Stimulated activated CD4-positive, alpha-beta T cell treated with anti-CD3 and anti-CD28 coated beads, Interleukin-12 subunit alpha, Interleukin-12 subunit beta, amount 100 ng/mL, for 24 hours (primary cell): Measurements from ENCODE around the gene TUBB3.
"Not testable (repeated sequence)": the region's sequence is repeated elsewhere in the genome, so short reads cannot be mapped to it uniquely, and the experiment has no call there.

Experiments used
- DNase-seq, 2 experiments: peaks; one replicate each; pipeline ENCODE4 v3.0.0-alpha.2; 2020; ENCODE audit warnings: low read depth in 2 of 2

TUBB3 gene

GRCh38 chr16:89902980-89903379, 20.2 kb upstream of the TUBB3 start:
- DNase-seq, result no peak

GRCh38 chr16:89903908-89904515, 19.1 kb upstream of the TUBB3 start:
- no peak for DNase-seq

DNA sequence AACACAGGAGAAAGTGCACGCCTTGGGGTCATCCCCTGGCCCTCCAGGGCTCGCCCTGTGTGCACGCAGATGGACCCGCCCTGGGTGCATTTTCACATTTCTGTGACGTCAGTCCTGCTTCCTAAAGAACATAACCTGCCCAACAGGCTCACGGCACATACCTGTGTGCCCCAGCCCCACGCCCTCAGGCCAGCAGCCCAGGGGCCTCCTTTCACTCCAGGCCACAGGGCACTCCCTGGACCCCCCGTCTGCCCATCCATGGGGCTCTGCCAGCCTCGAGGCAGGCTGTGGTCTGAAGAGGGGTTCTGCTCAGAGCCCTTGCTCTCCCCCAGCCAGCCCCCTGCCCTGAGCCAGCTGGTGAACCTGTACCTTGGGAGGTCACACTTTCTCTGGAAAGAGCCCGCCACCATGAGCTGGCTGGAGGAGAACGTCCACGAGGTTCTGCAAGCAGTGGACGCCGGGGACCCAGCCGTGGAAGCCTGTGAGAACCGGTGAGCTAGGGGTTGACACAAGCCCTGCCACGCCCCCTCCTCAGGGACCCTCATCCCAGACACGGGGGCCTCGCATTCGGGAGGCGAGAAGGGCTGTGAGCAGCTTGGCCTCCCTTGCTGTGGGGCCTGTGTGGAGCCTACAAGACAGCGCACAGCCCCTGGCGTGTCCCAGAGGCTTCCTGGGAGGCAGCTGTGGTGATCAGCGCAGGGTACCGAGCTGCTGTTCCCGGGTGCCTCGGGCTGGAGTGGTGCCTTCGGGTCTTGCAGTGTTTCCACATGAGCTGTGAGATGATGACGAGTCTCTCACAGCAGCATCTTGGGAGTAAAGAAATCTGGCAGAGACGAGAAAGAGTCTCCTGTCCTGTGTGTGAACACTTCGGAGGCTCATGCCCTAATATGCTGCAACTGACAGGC, 18.3 kb upstream of the TUBB3 start:
- DNase-seq, result no peak

- DNase-seq, result no peak
Observed at GRCh38 chr16:89905511-89906139, 17.5 kb upstream of the TUBB3 start.

DNA sequence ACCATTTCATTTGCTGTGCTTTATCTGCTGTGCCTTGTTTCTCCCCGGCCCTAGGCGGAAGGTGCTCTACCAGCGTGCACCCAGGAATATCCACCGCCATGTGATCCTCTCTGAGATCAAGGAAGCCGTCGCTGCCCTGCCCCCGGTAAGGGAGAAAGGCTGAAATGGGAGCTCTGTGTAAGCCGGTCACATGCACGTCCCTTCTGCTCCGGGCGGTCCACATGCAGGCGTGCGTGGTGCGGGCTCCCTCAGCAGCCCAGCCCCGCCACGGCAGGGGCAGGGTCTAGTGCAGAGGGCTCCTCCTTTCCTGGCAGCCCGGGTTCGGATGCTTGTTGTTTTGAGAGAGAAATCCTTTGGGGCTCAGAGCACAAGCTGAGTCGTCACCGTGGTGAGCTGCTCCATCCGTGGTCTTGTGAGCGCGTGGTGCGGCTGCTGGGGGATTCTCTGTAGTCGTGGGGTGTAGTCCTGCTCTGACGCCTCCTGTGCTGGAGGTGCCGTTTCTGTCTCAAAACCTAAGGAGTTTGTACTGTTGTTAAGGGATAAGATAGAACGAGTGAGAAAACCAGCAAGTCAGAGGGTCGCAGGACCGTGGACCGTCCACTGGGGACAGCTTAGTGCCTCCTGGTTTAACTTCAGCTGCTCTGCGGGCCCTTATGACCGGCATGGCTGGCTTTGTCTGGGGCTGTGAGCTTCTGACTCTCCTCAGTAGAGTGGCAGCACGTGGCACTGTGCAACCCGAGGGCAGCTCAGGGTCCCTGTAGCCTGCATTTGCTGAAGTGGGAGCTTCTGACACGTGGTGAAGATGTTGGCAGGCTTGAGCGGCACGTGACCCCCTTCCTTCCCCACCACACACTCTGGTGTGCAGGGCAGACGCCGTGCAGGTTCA, 16.8 kb upstream of the TUBB3 start:
- DNase-seq, result no peak

DNA sequence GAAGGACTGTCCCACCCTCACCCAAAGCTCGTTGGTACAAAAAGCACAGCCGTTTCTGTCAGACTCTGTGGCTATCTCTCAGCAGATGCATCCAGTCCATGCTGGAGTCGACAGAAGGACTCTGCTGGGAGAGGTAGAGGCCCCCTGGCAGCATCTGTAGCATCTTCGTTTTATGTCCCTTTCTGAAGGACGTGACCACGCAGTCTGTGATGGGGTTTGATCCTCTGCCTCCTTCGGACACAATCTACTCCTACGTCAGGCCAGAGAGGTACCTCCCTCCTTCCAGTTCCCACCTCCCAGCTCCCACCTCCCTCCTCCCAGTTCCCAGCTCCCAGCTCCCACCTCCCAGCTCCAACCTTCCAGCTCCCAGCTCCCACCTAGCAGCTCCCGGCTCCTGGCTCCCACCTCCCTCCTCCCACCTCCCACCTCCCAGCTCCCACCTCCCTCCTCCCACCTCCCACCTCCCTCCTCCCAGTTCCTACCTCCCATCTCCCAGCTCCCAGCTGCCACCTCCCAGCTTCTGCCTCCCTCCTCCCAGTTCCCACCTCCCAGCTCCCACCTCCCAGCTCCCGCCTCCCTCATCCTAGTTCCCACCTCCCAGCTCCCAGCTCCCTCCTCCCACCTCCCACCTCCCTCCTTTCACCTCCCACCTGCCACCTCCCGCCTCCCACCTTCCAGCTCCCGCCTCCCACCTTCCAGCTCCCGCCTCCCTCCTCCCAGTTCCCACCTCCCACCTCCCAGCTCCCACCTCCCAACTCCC, 15.9 kb upstream of the TUBB3 start:
- DNase-seq, result no peak

DNA sequence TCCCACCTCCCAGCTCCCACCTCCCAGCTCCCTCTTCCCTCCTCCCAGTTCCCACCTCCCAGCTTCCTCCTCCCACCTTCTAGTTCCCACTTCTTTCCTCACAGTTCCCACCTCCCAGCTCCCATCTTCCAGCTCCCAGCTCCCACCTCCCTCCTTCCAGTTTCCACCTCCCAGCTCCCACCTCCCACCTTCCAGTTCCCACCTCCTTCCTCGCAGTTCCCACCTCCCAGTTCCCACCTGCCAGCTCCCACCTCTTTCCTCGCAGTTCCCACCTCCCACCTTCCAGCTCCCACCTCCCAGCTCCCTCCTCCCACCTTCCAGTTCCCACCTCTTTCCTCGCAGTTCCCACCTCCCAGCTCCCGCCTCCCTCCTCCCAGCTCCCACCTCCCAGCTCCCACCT, 14.9 kb upstream of the TUBB3 start:
- DNase-seq, result no peak

DNA sequence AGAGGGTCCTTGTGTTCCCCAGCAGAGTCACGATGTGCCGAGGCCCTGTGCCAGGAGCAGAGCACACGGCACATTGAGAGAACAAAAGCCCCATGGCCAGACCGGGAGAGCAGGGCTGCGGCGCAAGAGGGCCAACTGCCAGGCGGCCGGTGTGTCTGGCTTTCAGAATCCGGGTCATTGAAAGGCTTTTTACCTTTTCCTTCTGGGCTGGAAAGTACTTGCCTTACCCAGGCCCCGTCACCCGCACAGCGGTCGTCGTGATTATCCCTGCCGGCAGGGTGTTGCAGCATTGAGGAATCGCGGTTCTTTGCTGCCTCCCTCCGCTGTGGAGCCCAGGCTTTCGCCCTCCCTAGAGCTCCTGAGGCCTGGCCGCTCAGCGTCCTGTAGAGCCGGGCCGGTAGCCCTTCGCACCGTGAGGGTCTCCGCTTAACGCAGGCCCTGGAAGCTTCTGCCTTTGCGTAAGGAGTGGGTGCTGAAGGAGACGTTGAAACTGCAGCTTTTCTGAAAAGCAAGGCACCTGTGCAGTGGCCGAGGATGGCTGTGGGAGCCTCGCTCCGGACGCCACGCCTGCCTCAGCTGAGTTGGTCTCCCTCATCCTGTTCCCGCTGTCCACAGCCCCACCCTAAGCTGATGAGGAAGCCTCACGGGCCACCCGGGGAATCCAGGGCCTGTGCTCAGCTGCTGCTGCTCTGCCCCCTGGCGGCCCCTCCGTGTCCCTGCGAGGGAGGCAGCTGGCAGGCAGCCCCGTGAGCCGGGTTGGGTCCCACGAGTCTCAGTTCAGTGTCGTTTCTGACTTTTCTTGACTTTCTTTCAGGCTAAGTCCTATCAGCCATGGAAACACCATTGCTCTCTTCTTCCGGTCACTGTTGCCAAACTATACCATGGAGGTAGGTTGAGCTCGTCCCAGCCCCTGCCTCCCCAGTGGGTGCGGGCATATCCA, 13.1 kb upstream of the TUBB3 start:
- peak; percentile 41 to 63 for DNase-seq

- DNase-seq, result no peak
Observed at GRCh38 chr16:89910717-89911354, 12.3 kb upstream of the TUBB3 start.

- no peak for DNase-seq
Observed at GRCh38 chr16:89911375-89911774, 11.8 kb upstream of the TUBB3 start.

- DNase-seq, result no peak
Observed at GRCh38 chr16:89912143-89912542, 11.0 kb upstream of the TUBB3 start.

- DNase-seq, result no peak
Observed at GRCh38 chr16:89912627-89913026, 10.5 kb upstream of the TUBB3 start.

DNA sequence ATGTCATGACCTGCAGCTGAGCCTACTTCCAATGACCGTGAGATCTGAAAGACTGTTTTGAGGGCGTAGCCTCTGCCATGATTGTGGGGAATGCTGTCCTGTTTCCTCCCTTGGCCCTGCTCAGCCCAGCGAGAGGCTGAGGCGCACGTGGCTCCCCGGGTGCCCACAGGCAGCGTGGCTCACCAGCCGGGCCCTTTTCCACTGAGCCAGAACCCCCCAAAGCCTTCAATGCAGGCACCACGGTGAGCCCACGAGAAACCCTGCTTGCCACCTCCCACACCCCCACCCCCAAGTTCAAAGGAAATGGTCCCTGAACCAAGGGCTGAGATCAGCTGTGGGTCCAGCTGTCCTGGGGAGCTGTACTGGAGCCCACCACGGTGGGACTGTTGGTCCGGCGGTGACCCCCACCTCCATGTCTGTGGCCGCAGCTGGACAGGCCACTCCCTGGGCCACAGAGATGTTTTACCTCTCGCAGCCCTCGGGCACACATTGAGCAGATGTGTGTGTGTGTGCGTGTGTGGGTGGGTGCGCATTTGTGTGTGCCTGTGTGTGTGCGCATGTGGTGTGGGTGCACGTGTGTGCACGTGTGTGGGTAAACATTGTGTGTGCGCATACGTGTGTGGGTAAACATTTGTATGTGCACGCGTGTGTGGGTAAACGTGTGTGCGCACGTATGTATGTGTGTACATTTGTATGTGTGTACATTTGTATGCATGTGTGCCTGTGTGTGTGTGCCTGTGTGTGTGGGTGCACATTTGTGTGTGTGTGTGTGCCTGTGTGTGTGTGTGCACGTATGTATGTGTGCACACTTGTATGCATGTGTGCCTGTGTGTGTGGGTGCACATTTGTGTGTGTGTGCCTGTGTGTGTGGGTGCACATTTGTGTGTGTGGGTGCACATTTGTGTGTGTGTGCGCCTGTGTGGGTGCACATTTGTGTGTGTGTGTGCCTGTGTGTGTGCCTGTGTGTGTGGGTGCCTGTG, 9.4 kb upstream of the TUBB3 start:
- no peak for DNase-seq

DNA sequence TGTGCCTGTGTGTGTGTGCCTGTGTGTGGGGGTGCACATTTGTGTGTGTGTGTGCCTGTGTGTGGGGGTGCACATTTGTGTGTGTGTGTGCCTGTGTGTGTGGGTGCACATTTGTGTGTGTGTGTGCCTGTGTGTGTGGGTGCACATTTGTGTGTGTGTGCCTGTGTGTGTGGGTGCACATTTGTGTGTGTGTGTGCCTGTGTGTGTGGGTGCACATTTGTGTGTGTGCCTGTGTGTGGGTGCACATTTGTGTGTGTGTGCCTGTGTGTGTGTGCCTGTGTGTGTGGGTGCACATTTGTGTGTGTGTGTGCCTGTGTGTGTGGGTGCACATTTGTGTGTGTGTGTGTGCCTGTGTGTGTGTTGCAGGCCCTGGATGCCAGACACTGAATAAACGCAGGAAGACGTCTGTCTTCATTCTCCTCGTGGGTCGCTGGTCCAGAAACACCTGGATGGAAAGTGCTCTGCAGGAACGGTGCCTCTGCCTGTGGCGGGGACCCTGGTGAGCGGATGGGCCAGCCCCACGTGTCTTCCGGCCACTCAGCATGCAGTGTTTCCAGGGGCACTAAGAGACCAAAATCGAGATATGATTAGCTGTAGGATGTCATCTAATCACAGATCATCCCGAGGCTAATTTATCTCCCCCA, 8.4 kb upstream of the TUBB3 start:
- DNase-seq, result not testable (repeated sequence)

DNA sequence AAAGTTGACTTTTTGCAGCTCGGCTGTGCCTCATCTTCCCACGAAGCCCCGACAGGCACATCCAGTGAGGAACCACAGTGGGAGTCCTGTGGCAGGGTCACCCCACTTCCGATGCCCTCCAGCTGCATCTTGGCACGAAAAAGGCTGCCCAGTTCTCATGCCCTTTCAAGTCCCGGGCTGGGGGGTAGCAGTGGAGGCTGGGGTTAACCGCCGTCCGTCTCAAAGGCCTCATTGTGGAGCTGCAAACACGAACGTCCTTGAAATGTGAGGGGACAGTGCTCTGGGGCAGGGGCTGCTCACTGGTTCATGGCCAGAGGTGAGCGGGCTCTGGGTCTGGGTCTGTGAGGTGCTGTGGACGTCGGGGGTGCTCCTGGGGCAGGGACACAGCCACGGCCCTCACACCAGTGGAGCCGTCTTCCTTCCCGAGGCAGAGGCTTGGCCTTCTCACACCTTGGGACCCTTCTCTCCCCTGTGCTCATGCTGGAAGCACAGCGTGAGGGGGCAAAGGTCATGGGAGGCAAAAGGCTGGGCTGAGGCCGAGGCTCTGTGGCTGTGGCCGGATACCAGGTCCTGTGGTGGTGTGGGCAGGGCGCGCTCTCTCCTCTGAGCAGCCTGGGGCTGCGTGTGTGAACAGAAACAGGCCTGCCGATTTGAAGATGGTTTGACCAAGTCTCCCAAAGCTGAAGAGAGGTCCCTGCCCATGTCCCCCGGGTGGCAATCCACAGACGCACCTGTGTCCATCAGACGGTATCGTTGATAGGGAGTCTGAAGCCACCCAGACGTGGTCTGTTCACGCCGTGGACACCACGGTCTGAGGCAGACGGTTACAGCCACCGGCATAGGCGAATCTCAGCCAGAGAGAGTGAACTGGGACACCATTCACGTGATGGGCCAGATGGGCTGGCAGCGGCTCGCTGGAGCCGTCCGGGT, 7.6 kb upstream of the TUBB3 start:
- DNase-seq, result no peak

DNA sequence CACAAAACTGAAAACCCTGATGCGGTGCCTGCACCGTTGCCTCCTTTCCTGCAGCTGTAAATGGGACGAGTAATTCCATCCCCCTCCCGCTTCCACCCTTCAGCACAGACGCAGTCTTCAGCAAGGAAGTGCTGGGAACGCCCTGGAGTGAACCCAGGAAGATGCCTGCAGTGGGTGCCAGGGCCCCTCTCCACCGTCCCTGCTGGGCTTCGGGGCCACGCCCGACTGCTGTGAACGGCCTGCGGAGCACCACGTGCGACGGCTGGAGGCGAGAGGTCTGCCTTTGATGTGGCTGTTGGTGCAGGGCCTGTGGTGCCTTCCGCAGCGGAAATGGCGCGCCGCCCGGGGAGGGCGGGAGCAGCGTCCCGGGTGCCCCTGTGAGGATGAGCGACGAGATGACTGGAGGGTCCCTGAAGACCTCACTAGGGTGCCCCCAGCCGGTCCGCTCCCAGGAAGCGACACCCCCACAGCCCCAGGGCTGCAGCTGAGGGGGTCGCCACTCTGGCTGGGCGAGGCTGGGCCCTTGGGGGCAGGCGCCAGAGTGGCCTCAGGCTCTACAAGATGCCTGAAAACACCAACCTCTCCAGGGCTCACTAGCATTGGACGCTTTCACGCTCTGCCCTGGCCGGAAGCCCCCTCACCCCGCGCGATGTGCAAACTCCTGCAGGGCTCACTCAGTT, 5.2 kb upstream of the TUBB3 start:
- peak; percentile 34 to 72 for DNase-seq
